HG03175 (cell line): ENCODE results near the gene ELOVL2.

Source experiments
- ATAC-seq: cut with Tn5 transposase; IDR thresholded peaks from one replicate; pipeline ENCODE4 v1.9.1; 2021; ENCODE audit warnings: mild to moderate bottlenecking, moderate library complexity; ENCODE audit not compliant: unreplicated experiment

ELOVL2 gene

GRCh38 chr6:10939840-10940239 is 104.3 kb downstream of the ELOVL2 start:
- ATAC-seq: no peak

- no peak for ATAC-seq
Observed at GRCh38 chr6:10933126-10933525, 111.0 kb downstream of the ELOVL2 start.
